OCI-LY1 (cell line): Measurements from ENCODE around the gene TMOD4.

Source experiments
- EZH2 ChIP-seq: fragments of 200-600 bp; sonication (generic), shearing (Covaris generic); IDR thresholded peaks from 2 replicates; pipeline ENCODE4 v1.8.0; 2017; ENCODE audit warnings: borderline replicate concordance, mixed run types, mild to moderate bottlenecking, antibody characterized with exemption, low read length, moderate library complexity, mixed read lengths
- TF ChIP-seq, protein P1 (sequence below): fragments of 200-600 bp; sonication (generic), shearing (Covaris generic); IDR thresholded peaks from 2 replicates; pipeline ENCODE4 v1.5.1; 2017; ENCODE audit warnings: mild to moderate bottlenecking, antibody characterized with exemption, low read length, moderate library complexity, mixed read lengths

DNA sequence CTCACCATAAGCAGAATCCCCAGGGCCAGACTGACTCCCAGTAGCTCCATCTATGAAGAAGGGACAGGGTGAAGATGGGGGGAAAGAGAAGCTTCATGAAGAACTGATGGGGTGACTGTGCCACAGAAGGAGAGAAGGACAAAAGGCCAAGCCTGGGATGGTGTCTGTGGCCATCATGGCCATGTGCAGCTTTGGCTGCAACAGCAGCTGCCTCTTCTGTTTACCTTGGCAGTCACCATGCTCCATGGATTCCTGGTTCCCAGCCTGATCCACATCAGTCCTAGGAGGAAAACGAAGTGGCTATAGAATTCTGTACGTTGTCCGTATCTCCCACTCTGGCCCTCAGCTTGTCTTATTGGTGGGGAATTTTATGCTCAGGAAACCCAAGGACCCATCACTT, 41.4 kb downstream of the TMOD4 start:
- TF ChIP-seq, protein P1, sequence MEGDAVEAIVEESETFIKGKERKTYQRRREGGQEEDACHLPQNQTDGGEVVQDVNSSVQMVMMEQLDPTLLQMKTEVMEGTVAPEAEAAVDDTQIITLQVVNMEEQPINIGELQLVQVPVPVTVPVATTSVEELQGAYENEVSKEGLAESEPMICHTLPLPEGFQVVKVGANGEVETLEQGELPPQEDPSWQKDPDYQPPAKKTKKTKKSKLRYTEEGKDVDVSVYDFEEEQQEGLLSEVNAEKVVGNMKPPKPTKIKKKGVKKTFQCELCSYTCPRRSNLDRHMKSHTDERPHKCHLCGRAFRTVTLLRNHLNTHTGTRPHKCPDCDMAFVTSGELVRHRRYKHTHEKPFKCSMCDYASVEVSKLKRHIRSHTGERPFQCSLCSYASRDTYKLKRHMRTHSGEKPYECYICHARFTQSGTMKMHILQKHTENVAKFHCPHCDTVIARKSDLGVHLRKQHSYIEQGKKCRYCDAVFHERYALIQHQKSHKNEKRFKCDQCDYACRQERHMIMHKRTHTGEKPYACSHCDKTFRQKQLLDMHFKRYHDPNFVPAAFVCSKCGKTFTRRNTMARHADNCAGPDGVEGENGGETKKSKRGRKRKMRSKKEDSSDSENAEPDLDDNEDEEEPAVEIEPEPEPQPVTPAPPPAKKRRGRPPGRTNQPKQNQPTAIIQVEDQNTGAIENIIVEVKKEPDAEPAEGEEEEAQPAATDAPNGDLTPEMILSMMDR: no peak
- no peak for TF ChIP-seq EZH2
